Uterus (tissue), 4 donors: ENCODE results near the gene AFMID. TPM values are rescaled to one million over a fixed set of nuclear protein-coding genes. Genes with fewer than 3 reads are reported as not detected.
"Not testable (repeated sequence)": the region's sequence is repeated elsewhere in the genome, so short reads cannot be mapped to it uniquely, and the experiment has no call there.

Experiments
- DNase-seq, 2 donors: peaks; one replicate each; pipeline ENCODE4 v3.0.0-alpha.2; 2019 to 2020
- H3K27ac ChIP-seq, 2 donors: fragments of 200-600 bp; sonication (generic); 1 replicate in 1 of 2; 2 replicates in 1 of 2; pipeline ENCODE4 v1.5.1; 2016 to 2018
- H3K27me3 ChIP-seq, 2 donors: fragments of 200-600 bp; sonication (generic); one replicate each; pipeline ENCODE4 v1.5.1; 2018 to 2019; ENCODE audit warnings: control low read depth in 1 of 2
- H3K36me3 ChIP-seq, 2 donors: fragments of 200-600 bp; sonication (generic); one replicate each; pipeline ENCODE4 v1.5.1; 2019; ENCODE audit warnings: control low read depth in 1 of 2
- H3K4me1 ChIP-seq, 2 donors: fragments of 200-600 bp; sonication (generic); one replicate each; pipeline ENCODE4 v1.5.1; 2018 to 2019; ENCODE audit warnings: control low read depth in 1 of 2
- H3K4me3 ChIP-seq, 2 donors: fragments of 200-600 bp; sonication (generic); 1 replicate in 1 of 2; 2 replicates in 1 of 2; pipeline ENCODE4 v1.5.1; 2018 to 2019; ENCODE audit warnings: mild to moderate bottlenecking in 1 of 2
- H3K9me3 ChIP-seq, 2 donors: fragments of 200-600 bp; sonication (generic); one replicate each; pipeline ENCODE4 v1.5.1; 2019; ENCODE audit warnings: control low read depth in 1 of 2
- CTCF ChIP-seq, 4 experiments: fragments of 200-600 bp in 2 of 4; fragments of 450-650 bp in 2 of 4; sonication (generic) in 2 of 4; IDR thresholded peaks; one replicate each; pipeline ENCODE4 v1.5.1; 2016 to 2019; ENCODE audit warnings: antibody characterized with exemption in 4 of 4, mild to moderate bottlenecking in 2 of 4, moderate library complexity in 1 of 4
- POLR2A ChIP-seq, 2 donors: fragments of 450-650 bp; IDR thresholded peaks; one replicate each; pipeline ENCODE4 v1.6.1; 2016; ENCODE audit warnings: antibody characterized with exemption in 2 of 2, mild to moderate bottlenecking in 1 of 2, moderate library complexity in 1 of 2
- intact Hi-C: fragments of 100-400 bp; cut with DNase I; formaldehyde crosslinking; loops from one replicate; pipeline ENCODE4 v1.15.1; 2023; ENCODE audit warnings: low total_unique reads
- total RNA-seq, 4 donors: library from RNA; depleted of rRNA in 3 of 4; stranded (reverse); fragments of >200 nt in 3 of 4; gene quantifications; one replicate each; pipeline versions ENCODE4 v1.1.0 to v1.2.4, GENCODE V29; 2014 to 2023
- donor health status: DM: yes; HTN: yes; CAD: no.

Gene AFMID
- total RNA-seq, 4 donors from 2014 or later = 21.2 to 38.4 (median 23.7) TPM

DNA sequence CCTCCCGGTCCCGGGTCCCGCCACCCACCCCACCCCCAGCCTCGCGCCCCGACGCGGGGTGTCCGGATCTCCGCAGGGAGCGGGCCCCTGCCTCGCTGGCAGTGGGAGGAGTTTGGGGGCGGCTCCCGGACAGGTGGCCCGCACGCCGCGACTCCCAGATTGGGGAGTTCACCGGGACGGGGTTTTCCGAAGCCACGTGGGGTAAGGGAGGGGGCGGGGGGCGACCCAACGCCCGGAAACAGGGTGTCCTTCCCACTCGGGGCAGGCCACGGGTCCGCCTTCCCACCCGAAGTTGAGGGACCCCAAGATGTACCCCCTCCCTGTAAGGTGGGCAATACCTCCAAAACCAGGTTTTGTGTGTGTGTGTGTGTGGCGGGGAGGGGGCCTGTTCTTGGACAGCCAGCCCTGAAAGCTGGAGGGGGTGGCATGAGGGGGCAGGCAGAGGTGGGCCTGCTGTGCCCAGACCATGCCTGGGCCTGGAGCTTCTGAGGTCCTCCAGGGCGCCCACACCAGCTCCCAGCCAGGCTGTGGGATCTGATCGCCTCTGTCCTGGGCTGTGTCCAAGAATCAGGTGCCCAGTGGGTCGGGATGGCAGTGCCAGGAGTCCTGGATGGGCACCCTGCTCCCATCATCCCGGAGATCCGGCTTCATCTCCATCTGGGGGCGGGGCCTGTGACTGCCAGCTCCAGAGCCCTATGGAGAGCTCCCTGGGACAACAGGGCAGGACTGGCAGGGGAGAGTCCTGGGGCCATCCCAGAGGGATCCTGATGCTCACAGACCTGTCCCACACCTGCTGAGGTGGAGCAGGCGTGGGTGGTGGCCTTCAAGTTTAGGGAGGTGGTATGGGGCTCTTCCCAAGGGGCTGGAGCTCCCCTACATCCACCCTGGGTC, 18.0 kb upstream of the AFMID start:
- Histone ChIP-seq H3K4me1 (peaks cover 0 to 10% of the 10 kb centered on the region in 2 donors), H3K4me3 (peak overlapping the region; percentile 34 to 96), H3K9me3 (no peaks in the 10 kb centered on the region), H3K27me3 (no peaks in the 10 kb centered on the region), H3K36me3 (no peaks in the 10 kb centered on the region), H3K27ac (peak overlapping the region; percentile 68 to 93)
- peak; percentile 46 to 64 for DNase-seq
- TF ChIP-seq CTCF (IDR thresholded peaks at IDR 0.05) = no peak
- intact Hi-C loops = no loop called here

GRCh38 chr17:78170692-78171590, 16.2 kb upstream of the AFMID start:
- H3K36me3 ChIP-seq = no peaks in the 10 kb centered on the region
- H3K27ac ChIP-seq = peak overlapping the region in 1 of 2 donors; percentile 85
- DNase-seq = no peak
- no peak for TF ChIP-seq CTCF (IDR thresholded peaks at IDR 0.05)
- intact Hi-C loops = no loop called here
- H3K4me1 ChIP-seq = peaks cover 0 to 16% of the 10 kb centered on the region in 2 donors
- H3K9me3 ChIP-seq = no peaks in the 10 kb centered on the region
- H3K4me3 ChIP-seq = no peak overlapping the region
- no peaks in the 10 kb centered on the region for H3K27me3 ChIP-seq

GRCh38 chr17:78171591-78172248, 15.4 kb upstream of the AFMID start:
- DNase-seq, H3K4me3 ChIP-seq, intact Hi-C loops, H3K36me3 ChIP-seq, H3K27me3 ChIP-seq, H3K9me3 ChIP-seq: not testable (repeated sequence)
- Histone ChIP-seq H3K27ac (peak overlapping the region; percentile 81 to 85), H3K4me1 (peaks cover 0 to 16% of the 10 kb centered on the region in 2 donors)

GRCh38 chr17:78172249-78173051, 14.7 kb upstream of the AFMID start:
- Histone ChIP-seq H3K9me3 (no peaks in the 10 kb centered on the region), H3K4me1 (peaks cover 0 to 16% of the 10 kb centered on the region in 2 donors), H3K27me3 (no peaks in the 10 kb centered on the region), H3K36me3 (no peaks in the 10 kb centered on the region), H3K4me3 (no peak overlapping the region), H3K27ac (peak overlapping the region; percentile 81 to 85)
- TF ChIP-seq CTCF (IDR thresholded peaks at IDR 0.05) (no peak), POLR2A (IDR thresholded peaks at IDR 0.05) (no peak)
- peak; percentile 32 to 54 for DNase-seq
- intact Hi-C loops = no loop called here
